Kidney (tissue), 14 donors: Measurements from ENCODE around the gene LSAMP. TPM values are rescaled to one million over a fixed set of nuclear protein-coding genes. Genes with fewer than 3 reads are reported as not detected.

Experiments
- DNase-seq, 5 donors: peaks; one replicate each; pipeline ENCODE4 v3.0.0-alpha.2; 2013 to 2020
- FAIRE-seq: peaks from 2 replicates; lab custom pipeline; 2012; peaks lifted over from hg19 to GRCh38; lab: Jason Lieb, UNC
- H3K27ac ChIP-seq, 2 donors: one replicate each; pipeline ENCODE4 v1.7.0; 2013; ENCODE audit warnings: low read depth in 2 of 2, low read length in 2 of 2, inconsistent platforms in 1 of 2
- H3K27me3 ChIP-seq: one replicate; pipeline ENCODE4 v1.7.1; 2013; ENCODE audit warnings: low read length, inconsistent platforms; ENCODE audit not compliant: control insufficient read depth, insufficient read depth
- H3K36me3 ChIP-seq, 3 donors: one replicate each; pipeline versions ENCODE4 v1.7.0 to v1.7.1; 2013; ENCODE audit warnings: low read length in 3 of 3, control low read depth in 1 of 3, inconsistent platforms in 1 of 3; ENCODE audit not compliant: insufficient read depth in 3 of 3, control insufficient read depth in 2 of 3
- H3K4me1 ChIP-seq, 3 donors: one replicate each; pipeline versions ENCODE4 v1.7.0 to v1.7.1; 2013; ENCODE audit warnings: low read length in 3 of 3, inconsistent platforms in 1 of 3, low read depth in 1 of 3; ENCODE audit not compliant: control insufficient read depth in 2 of 3, insufficient read depth in 2 of 3
- H3K4me3 ChIP-seq, 3 donors: one replicate each; pipeline versions ENCODE4 v1.7.0 to v1.8.1; 2013; ENCODE audit warnings: low read length in 3 of 3, control low read depth in 1 of 3, inconsistent platforms in 1 of 3
- H3K9ac ChIP-seq, 3 donors: one replicate each; pipeline versions ENCODE4 v1.7.0 to v1.7.1; 2013; ENCODE audit warnings: low read length in 3 of 3, control low read depth in 1 of 3, inconsistent platforms in 1 of 3
- H3K9me3 ChIP-seq, 3 donors: one replicate each; pipeline versions ENCODE4 v1.7.0 to v1.7.1; 2013; ENCODE audit warnings: low read length in 3 of 3, control low read depth in 1 of 3, inconsistent platforms in 1 of 3; ENCODE audit not compliant: control insufficient read depth in 2 of 3, insufficient read depth in 1 of 3
- intact Hi-C: fragments of 100-400 bp; cut with DNase I; formaldehyde crosslinking; loops from one replicate; pipeline ENCODE4 v1.11.1; 2022
- polyA plus RNA-seq: library from polyadenylated mRNA; stranded (reverse); fragments of 350-450 nt; fragmentation: Illumina TruSeq; extraction: RNeasy Lipid Tissue Mini Kit (QIAGEN cat#74804); gene quantifications from one replicate; pipeline ENCODE4 v1.2.3, GENCODE V29; 2014; ENCODE audit warnings: low read depth, low replicate concordance; ENCODE audit not compliant: insufficient read depth
- total RNA-seq: library from RNA; stranded (reverse); fragmentation: NEBNext Ultra II Directional; extraction: Animal tissue kit (Norgen Biotek cat#: 25700); gene quantifications from one replicate; pipeline ENCODE4 v1.2.1, GENCODE V29; 2021
- TF ChIP-seq, protein P1 (sequence below): IDR thresholded peaks from 3 replicates; pipeline ENCODE4 v1.5.1; 2012; ENCODE audit warnings: mild to moderate bottlenecking, moderate library complexity, borderline replicate concordance; ENCODE audit not compliant: insufficient read depth; ENCODE audit errors: extremely low read depth
- donor health status: control.
- donor health status: control.
- donor health status: control.
- donor health status: control.
- donor health status: control.
- donor health status: DM: yes; HTN: yes; CAD: no.
- donor health status: Normal renal cell carcinoma (clear cell type).

Gene LSAMP
- total and polyA plus RNA-seq, 2 donors from 2014 or later: 1.4 to 3.5 TPM

DNA sequence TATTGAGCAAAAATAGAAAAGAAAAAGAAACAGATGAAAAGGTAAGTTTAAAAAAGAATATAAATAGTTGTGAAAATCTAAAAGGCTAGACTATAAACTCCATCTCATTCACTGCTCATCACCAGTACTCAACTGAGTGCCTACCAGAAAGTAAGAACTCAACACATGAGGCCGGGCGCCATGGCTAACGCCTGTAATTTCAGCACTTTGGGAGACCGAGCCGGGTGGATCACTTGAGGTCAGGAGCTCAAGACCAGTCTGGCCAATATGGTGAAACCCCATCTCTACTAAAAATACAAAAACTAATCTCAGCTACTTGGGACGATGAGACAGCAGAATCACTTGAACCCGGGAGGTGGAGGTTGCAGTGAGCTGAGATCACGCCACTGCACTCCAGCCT lies 19.3 kb downstream of the LSAMP start:
- no peak overlapping the region for H3K27ac ChIP-seq
- no peaks in the 10 kb centered on the region for H3K27me3 ChIP-seq
- no peak for FAIRE-seq
- no peak overlapping the region for H3K4me3 ChIP-seq
- TF ChIP-seq, protein P1, sequence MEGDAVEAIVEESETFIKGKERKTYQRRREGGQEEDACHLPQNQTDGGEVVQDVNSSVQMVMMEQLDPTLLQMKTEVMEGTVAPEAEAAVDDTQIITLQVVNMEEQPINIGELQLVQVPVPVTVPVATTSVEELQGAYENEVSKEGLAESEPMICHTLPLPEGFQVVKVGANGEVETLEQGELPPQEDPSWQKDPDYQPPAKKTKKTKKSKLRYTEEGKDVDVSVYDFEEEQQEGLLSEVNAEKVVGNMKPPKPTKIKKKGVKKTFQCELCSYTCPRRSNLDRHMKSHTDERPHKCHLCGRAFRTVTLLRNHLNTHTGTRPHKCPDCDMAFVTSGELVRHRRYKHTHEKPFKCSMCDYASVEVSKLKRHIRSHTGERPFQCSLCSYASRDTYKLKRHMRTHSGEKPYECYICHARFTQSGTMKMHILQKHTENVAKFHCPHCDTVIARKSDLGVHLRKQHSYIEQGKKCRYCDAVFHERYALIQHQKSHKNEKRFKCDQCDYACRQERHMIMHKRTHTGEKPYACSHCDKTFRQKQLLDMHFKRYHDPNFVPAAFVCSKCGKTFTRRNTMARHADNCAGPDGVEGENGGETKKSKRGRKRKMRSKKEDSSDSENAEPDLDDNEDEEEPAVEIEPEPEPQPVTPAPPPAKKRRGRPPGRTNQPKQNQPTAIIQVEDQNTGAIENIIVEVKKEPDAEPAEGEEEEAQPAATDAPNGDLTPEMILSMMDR: no peak
- H3K36me3 ChIP-seq: no peaks in the 10 kb centered on the region
- peak in 1 of 5 donors; percentile 39 for DNase-seq
- no peaks in the 10 kb centered on the region for H3K4me1 ChIP-seq
- no peak overlapping the region for H3K9ac ChIP-seq
- H3K9me3 ChIP-seq: no peaks in the 10 kb centered on the region
- intact Hi-C loops: no loop called here

DNA sequence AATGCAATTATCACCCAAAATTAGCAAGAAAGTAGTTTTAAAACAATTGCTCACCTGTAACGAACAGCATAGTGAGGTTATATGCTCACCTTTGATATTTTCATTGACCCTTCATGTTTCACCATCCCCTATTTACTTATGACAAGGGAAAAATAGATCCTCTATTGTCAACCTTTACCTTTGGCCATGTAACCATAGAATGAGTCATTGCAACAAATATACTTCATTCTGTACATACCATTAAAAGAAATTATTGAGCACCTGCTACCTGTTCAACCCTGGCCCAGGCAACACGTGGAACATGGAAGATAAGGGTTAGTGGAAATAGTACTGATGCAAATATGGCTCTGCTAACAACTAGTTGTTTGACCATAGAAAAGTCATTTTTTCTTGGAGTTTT lies 20.2 kb downstream of the LSAMP start:
- intact Hi-C loops: no loop called here
- H3K27ac ChIP-seq: no peak overlapping the region
- no peak overlapping the region for H3K4me3 ChIP-seq
- no peaks in the 10 kb centered on the region for H3K27me3 ChIP-seq
- DNase-seq: no peak
- H3K36me3 ChIP-seq: no peaks in the 10 kb centered on the region
- H3K9ac ChIP-seq: no peak overlapping the region
- no peaks in the 10 kb centered on the region for H3K4me1 ChIP-seq
- TF ChIP-seq, protein P1: no peak
- H3K9me3 ChIP-seq: no peaks in the 10 kb centered on the region
- FAIRE-seq: no peak

DNA sequence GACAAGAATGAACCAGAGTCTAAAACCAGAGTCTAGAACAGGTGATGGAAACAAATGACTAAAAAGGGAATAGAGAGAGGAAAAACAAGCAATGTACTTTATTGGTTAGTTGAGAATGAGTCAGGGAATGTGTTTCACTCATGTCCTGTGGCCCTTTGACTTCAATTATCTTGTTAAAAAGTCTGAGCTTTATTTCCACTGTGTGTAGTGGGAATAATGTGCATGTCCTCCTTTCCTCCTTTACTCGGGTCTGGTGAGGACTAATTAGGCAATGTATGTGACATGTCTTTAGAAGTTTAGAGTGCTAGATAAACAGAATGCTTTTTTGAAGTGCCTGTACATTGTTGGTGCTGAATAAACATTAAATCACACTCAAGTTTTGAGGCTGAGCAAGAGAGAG lies 21.3 kb downstream of the LSAMP start:
- Histone ChIP-seq H3K9ac (no peak overlapping the region), H3K27me3 (no peaks in the 10 kb centered on the region), H3K36me3 (no peaks in the 10 kb centered on the region), H3K27ac (no peak overlapping the region), H3K4me1 (no peaks in the 10 kb centered on the region), H3K4me3 (no peak overlapping the region), H3K9me3 (no peaks in the 10 kb centered on the region)
- DNase-seq (no peak), FAIRE-seq (no peak)
- TF ChIP-seq, protein P1: no peak
- intact Hi-C loops: no loop called here

DNA sequence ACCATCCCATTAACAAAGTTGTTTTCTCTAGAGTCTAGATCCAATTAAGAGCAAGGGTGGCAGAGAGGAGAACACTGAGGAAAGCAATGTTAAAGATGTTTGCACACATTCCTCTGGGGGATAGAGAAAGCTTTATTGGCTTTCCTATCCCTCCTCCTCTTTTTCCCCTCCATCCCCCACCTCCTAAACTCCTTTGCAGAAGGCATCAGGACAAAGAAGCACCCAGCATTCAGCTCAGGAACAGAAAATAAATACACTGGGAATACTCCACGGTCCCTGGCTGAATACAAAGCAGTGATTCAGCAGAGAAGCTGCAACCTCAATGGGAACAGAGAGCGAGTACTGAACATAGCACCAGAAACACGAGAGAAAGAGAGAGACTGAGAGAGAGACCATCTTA lies 21.9 kb downstream of the LSAMP start:
- H3K4me1 ChIP-seq: no peaks in the 10 kb centered on the region
- TF ChIP-seq, protein P1: no peak
- no peaks in the 10 kb centered on the region for H3K9me3 ChIP-seq
- no peaks in the 10 kb centered on the region for H3K27me3 ChIP-seq
- H3K9ac ChIP-seq: no peak overlapping the region
- no peak overlapping the region for H3K4me3 ChIP-seq
- DNase-seq: no peak
- H3K27ac ChIP-seq: no peak overlapping the region
- no peak for FAIRE-seq
- H3K36me3 ChIP-seq: no peaks in the 10 kb centered on the region
- intact Hi-C loops: no loop called here
